HS-5 (cell line): ENCODE data around the gene PIK3C2G.

Experiments used
- DNase-seq: peaks from one replicate; pipeline ENCODE4 v3.0.0-alpha.2; 2012; ENCODE audit warnings: low read depth

The PIK3C2G gene

GRCh38 chr12:18280728-18281127 lies 19.4 kb downstream of the PIK3C2G start:
- no peak for DNase-seq

GRCh38 chr12:18281941-18282340 lies 20.6 kb downstream of the PIK3C2G start:
- DNase-seq = no peak

- no peak for DNase-seq
Observed at GRCh38 chr12:18283831-18284230, 22.5 kb downstream of the PIK3C2G start.

GRCh38 chr12:18284386-18284785 lies 23.1 kb downstream of the PIK3C2G start:
- DNase-seq = no peak

- no peak for DNase-seq
Observed at GRCh38 chr12:18285161-18285560, 23.8 kb downstream of the PIK3C2G start.

GRCh38 chr12:18290386-18290785 lies 29.1 kb downstream of the PIK3C2G start:
- DNase-seq = no peak

GRCh38 chr12:18294889-18295288 lies 33.6 kb downstream of the PIK3C2G start:
- no peak for DNase-seq

GRCh38 chr12:18296201-18296908 lies 35.0 kb downstream of the PIK3C2G start:
- DNase-seq = no peak

- DNase-seq = no peak
Observed at GRCh38 chr12:18296909-18297280, 35.6 kb downstream of the PIK3C2G start.

GRCh38 chr12:18297902-18298301 lies 36.6 kb downstream of the PIK3C2G start:
- no peak for DNase-seq

GRCh38 chr12:18302809-18303430 lies 41.6 kb downstream of the PIK3C2G start:
- no peak for DNase-seq

- DNase-seq = no peak
Observed at GRCh38 chr12:18304609-18305008, 43.3 kb downstream of the PIK3C2G start.

GRCh38 chr12:18306311-18306710 lies 45.0 kb downstream of the PIK3C2G start:
- no peak for DNase-seq

GRCh38 chr12:18313306-18313705 lies 52.0 kb downstream of the PIK3C2G start:
- DNase-seq = no peak

GRCh38 chr12:18320036-18320617 lies 58.8 kb downstream of the PIK3C2G start:
- DNase-seq = peak; percentile 82

GRCh38 chr12:18320976-18321375 lies 59.7 kb downstream of the PIK3C2G start:
- DNase-seq = no peak

GRCh38 chr12:18323159-18323558 lies 61.8 kb downstream of the PIK3C2G start:
- peak; percentile 14 for DNase-seq

- DNase-seq = no peak
Observed at GRCh38 chr12:18327036-18327435, 65.7 kb downstream of the PIK3C2G start.

- no peak for DNase-seq
Observed at GRCh38 chr12:18332173-18332572, 70.9 kb downstream of the PIK3C2G start.

GRCh38 chr12:18339633-18340032 lies 78.3 kb downstream of the PIK3C2G start:
- no peak for DNase-seq

- DNase-seq = no peak
Observed at GRCh38 chr12:18340186-18340585, 78.9 kb downstream of the PIK3C2G start.

- no peak for DNase-seq
Observed at GRCh38 chr12:18340786-18341185, 79.5 kb downstream of the PIK3C2G start.

- DNase-seq = no peak
Observed at GRCh38 chr12:18343708-18344107, 82.4 kb downstream of the PIK3C2G start.
